A549 (cell line): ENCODE data around the gene KLHL8. TPM values are rescaled to one million over a fixed set of nuclear protein-coding genes. Genes with fewer than 3 reads are reported as not detected.

ENCODE experiments used
- ATAC-seq, 2 experiments: fragments of 200-7000 bp in 1 of 2; fragments of >200 bp in 1 of 2; cut with Nextera tagmentation in 1 of 2; cut with Tn5 transposase in 1 of 2; 3 replicates each; pipeline versions ENCODE4 v1.8.0 to v1.9.1; 2018 to 2020; ENCODE audit warnings: mild to moderate bottlenecking in 1 of 2, moderate library complexity in 1 of 2
- CTCF ChIA-PET: fragments of 300-600 bp; sonication (Branson Sonifier 250); formaldehyde crosslinking; extraction: SDS; loops from one replicate; lab custom pipeline; 2021; ENCODE audit warnings: antibody characterized with exemption, inconsistent platforms; lab: Yijun Ruan, JAX
- POLR2A ChIA-PET: fragments of 350-600 bp; formaldehyde crosslinking; extraction: SDS; loops from one replicate; lab custom pipeline; 2021; ENCODE audit warnings: antibody characterized with exemption, inconsistent platforms; lab: Yijun Ruan, JAX
- DNase-seq, 2 experiments: peaks; one replicate each; pipeline versions ENCODE4 v3.0.0 to v3.0.0-alpha.2; 2011 to 2016; ENCODE audit warnings: low read depth in 1 of 2, low spot score in 1 of 2
- FAIRE-seq: peaks from 2 replicates; lab custom pipeline; 2011; peaks lifted over from hg19 to GRCh38; lab: Jason Lieb, UNC
- H3K27ac ChIP-seq, 2 experiments: fragments of >200 bp; sonication (Bioruptor Twin); formaldehyde crosslinking; 3 replicates each; pipeline ENCODE4 v1.5.1; 2016 to 2017
- H3K4me1 ChIP-seq: fragments of >200 bp; sonication (Bioruptor Twin); formaldehyde crosslinking; 3 replicates; pipeline ENCODE4 v1.6.1; 2016
- H3K4me2 ChIP-seq: fragments of >200 bp; sonication (Bioruptor Twin); formaldehyde crosslinking; 3 replicates; pipeline ENCODE4 v1.6.1; 2016
- H3K4me3 ChIP-seq: fragments of >200 bp; sonication (Bioruptor Twin); formaldehyde crosslinking; 3 replicates; pipeline ENCODE4 v1.5.1; 2016
- H3K9me3 ChIP-seq: fragments of >200 bp; sonication (Bioruptor Twin); formaldehyde crosslinking; 3 replicates; pipeline ENCODE4 v1.6.1; 2016
- BHLHE40 ChIP-seq: IDR thresholded peaks from 2 replicates; pipeline ENCODE4 v1.6.1; 2012; ENCODE audit warnings: low read depth, low read length, inconsistent platforms
- CBX2 ChIP-seq: fragments of 200-600 bp; sonication (generic); IDR thresholded peaks from 2 replicates; pipeline ENCODE4 v1.6.1; 2016; ENCODE audit warnings: low read depth, mild to moderate bottlenecking, borderline replicate concordance
- FOSL2 ChIP-seq, 2 experiments: fragments of 450-650 bp in 1 of 2; fragments of >200 bp in 1 of 2; sonication (Bioruptor Twin) in 1 of 2; formaldehyde crosslinking; IDR thresholded peaks; 2 replicates each; pipeline versions ENCODE4 v1.5.0 to v1.6.1; 2016 to 2020; ENCODE audit warnings: mild to moderate bottlenecking in 1 of 2, moderate library complexity in 1 of 2
- FOXS1 ChIP-seq: fragments of 250-450 bp; sonication (Bioruptor Pico); IDR thresholded peaks from 2 replicates; pipeline ENCODE4 v1.5.0; 2020; ENCODE audit warnings: mild to moderate bottlenecking, moderate library complexity
- GATA3 ChIP-seq: IDR thresholded peaks from 2 replicates; pipeline ENCODE4 v1.6.1; 2012; ENCODE audit warnings: borderline replicate concordance
- HEYL ChIP-seq: fragments of 250-450 bp; sonication (Bioruptor Pico); IDR thresholded peaks from 2 replicates; pipeline ENCODE4 v1.8.0; 2021; ENCODE audit warnings: mild to moderate bottlenecking, moderate library complexity
- HMGXB4 ChIP-seq: fragments of 250-450 bp; sonication (Bioruptor Pico); IDR thresholded peaks from 2 replicates; pipeline ENCODE4 v1.5.0; 2021; ENCODE audit warnings: mild to moderate bottlenecking, moderate library complexity, borderline replicate concordance
- HOXB5 ChIP-seq: fragments of 250-450 bp; sonication (Bioruptor Pico); IDR thresholded peaks from 2 replicates; pipeline ENCODE4 v1.5.0; 2020; ENCODE audit warnings: mild to moderate bottlenecking, moderate library complexity
- JUN ChIP-seq, 2 experiments: fragments of >200 bp; sonication (Bioruptor Twin); formaldehyde crosslinking; IDR thresholded peaks; 2 replicates in 1 of 2; 3 replicates in 1 of 2; pipeline ENCODE4 v1.6.1; 2016 to 2017
- MAFK ChIP-seq: fragments of 450-650 bp; IDR thresholded peaks from 2 replicates; pipeline ENCODE4 v1.6.1; 2014; ENCODE audit not compliant: partially characterized antibody
- MYC ChIP-seq: IDR thresholded peaks from 2 replicates; pipeline ENCODE4 v1.6.1; 2012; ENCODE audit warnings: mild to moderate bottlenecking, inconsistent platforms, low read length, improper control_type of control experiment, borderline replicate concordance
- NR3C1 ChIP-seq: fragments of >200 bp; sonication (Bioruptor Twin); formaldehyde crosslinking; IDR thresholded peaks from 3 replicates; pipeline ENCODE4 v1.6.1; 2017
- PHF8 ChIP-seq: fragments of 200-600 bp; sonication (generic); IDR thresholded peaks from 2 replicates; pipeline ENCODE4 v1.6.1; 2016; ENCODE audit warnings: low read depth, mild to moderate bottlenecking, antibody characterized with exemption, moderate library complexity, borderline replicate concordance
- POLR2A ChIP-seq: IDR thresholded peaks from 2 replicates; pipeline ENCODE4 v1.6.1; 2012; ENCODE audit warnings: mild to moderate bottlenecking, low read length
- POLR2AphosphoS2 ChIP-seq: conservative IDR thresholded peaks from 2 replicates; pipeline ENCODE4 v1.6.1; 2012; ENCODE audit warnings: low read length, improper control_type of control experiment, inconsistent platforms
- RARB ChIP-seq: fragments of 250-450 bp; sonication (Bioruptor Pico); IDR thresholded peaks from 2 replicates; pipeline ENCODE4 v1.8.0; 2021; ENCODE audit warnings: mild to moderate bottlenecking, moderate library complexity
- RCOR1 ChIP-seq: fragments of 150-350 bp; IDR thresholded peaks from 2 replicates; pipeline ENCODE4 v1.6.1; 2014; ENCODE audit warnings: antibody characterized with exemption, low read length, low read depth
- REST ChIP-seq: fragments of 200-600 bp; sonication (generic); IDR thresholded peaks from 2 replicates; pipeline ENCODE4 v1.6.1; 2016; ENCODE audit warnings: antibody characterized with exemption, mild to moderate bottlenecking, moderate library complexity
- SREBF2 ChIP-seq: fragments of 450-650 bp; IDR thresholded peaks from 2 replicates; pipeline ENCODE4 v1.6.1; 2014; ENCODE audit warnings: mild to moderate bottlenecking, moderate library complexity
- TFCP2L1 ChIP-seq: fragments of 250-450 bp; sonication (Bioruptor Pico); IDR thresholded peaks from 2 replicates; pipeline ENCODE4 v1.5.0; 2021; ENCODE audit warnings: mild to moderate bottlenecking
- ZC3H11A ChIP-seq: fragments of 450-650 bp; IDR thresholded peaks from 2 replicates; pipeline ENCODE4 v1.6.1; 2014; ENCODE audit warnings: antibody characterized with exemption, mild to moderate bottlenecking
- ZFP36 ChIP-seq: fragments of 450-650 bp; IDR thresholded peaks from 2 replicates; pipeline ENCODE4 v1.6.1; 2014; ENCODE audit warnings: borderline replicate concordance; ENCODE audit not compliant: partially characterized antibody
- WGBS: methylation state at CpG from one replicate; pipeline ENCODE4 v1.1.6; 2017; ENCODE audit errors: missing lambda C conversion rate; 5-methylcytosine and 5-hydroxymethylcytosine counted together
- polyA plus RNA-seq, 4 experiments: library from polyadenylated mRNA; depleted of rRNA in 3 of 4; stranded (reverse); fragments of >200 nt; fragmentation: RNase III in 1 of 4; extraction: RNeasy Plus Mini Kit Qiagen cat#74134 plus additional on column Dnase treatment in 1 of 4; gene quantifications; 2 replicates in 3 of 4; 3 replicates in 1 of 4; pipeline ENCODE4 v1.2.3, GENCODE V29; 2011 to 2017
- TF ChIP-seq, protein P1 (sequence below): fragments of >200 bp; sonication (Bioruptor Twin); formaldehyde crosslinking; IDR thresholded peaks from 3 replicates; pipeline ENCODE4 v1.6.1; 2016
- TF ChIP-seq, protein P2 (sequence below): fragments of 450-650 bp; IDR thresholded peaks from 2 replicates; pipeline ENCODE4 v1.6.1; 2014; ENCODE audit warnings: antibody characterized with exemption
- TF ChIP-seq, protein P3 (sequence below): fragments of >200 bp; sonication (Bioruptor Twin); formaldehyde crosslinking; IDR thresholded peaks from 2 replicates; pipeline ENCODE4 v1.6.1; 2016

KLHL8 gene
- polyA plus RNA-seq, 2 of the 4 experiments (the other 2 are of a cell fraction) = 9.7 to 11.2 TPM

GRCh38 chr4:87209182-87209581 lies 11.2 kb downstream of the KLHL8 start (continued):
- TF ChIP-seq REST (no peak), HOXB5 (no peak), NR3C1 (no peak), SREBF2 (no peak), FOXS1 (CRISPR knock-in tag) (no peak)
- TF ChIP-seq, protein P1, sequence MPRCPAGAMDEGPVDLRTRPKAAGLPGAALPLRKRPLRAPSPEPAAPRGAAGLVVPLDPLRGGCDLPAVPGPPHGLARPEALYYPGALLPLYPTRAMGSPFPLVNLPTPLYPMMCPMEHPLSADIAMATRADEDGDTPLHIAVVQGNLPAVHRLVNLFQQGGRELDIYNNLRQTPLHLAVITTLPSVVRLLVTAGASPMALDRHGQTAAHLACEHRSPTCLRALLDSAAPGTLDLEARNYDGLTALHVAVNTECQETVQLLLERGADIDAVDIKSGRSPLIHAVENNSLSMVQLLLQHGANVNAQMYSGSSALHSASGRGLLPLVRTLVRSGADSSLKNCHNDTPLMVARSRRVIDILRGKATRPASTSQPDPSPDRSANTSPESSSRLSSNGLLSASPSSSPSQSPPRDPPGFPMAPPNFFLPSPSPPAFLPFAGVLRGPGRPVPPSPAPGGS = no peak

DNA sequence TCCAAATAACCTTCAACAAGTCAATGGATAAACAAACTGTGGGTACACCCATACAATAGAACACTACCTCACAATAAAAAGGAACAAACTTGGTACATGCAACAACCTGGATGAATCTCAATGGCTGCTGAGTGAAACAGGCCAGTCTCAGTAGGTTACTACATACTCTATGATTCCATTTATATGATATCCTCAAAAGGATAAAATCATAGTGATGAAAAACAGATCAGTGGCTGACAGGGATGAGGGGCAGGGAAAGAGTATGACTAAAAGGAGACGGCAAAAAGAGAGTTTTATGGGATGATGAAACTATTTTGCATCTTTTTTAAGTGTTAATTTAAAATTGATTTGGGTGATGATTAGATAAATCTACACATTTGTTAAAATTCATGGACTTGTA lies 15.9 kb downstream of the KLHL8 start:
- ChIA-PET CTCF (no interaction called here), POLR2A (no interaction called here)
- no peak overlapping the region for H3K4me3 ChIP-seq
- no peak for ATAC-seq
- H3K4me2 ChIP-seq = no peak overlapping the region
- H3K4me1 ChIP-seq = no peaks in the 10 kb centered on the region
- no peak for FAIRE-seq
- DNase-seq = no peak
- TF ChIP-seq TFCP2L1 = no peak
- TF ChIP-seq BHLHE40 = no peak
- no peak for TF ChIP-seq FOSL2 (IDR thresholded peaks at IDR 0.05)
- TF ChIP-seq FOSL2 (CRISPR knock-in tag; IDR thresholded peaks at IDR 0.05) = no peak
- TF ChIP-seq HOXB5 = no peak
- TF ChIP-seq ZC3H11A = no peak
- TF ChIP-seq PHF8 = no peak
- TF ChIP-seq HMGXB4 = no peak
- TF ChIP-seq GATA3 = no peak
- no peak for TF ChIP-seq MAFK
- TF ChIP-seq JUN (IDR thresholded peaks at IDR 0.05) = no peak
- no peak for TF ChIP-seq CBX2
- TF ChIP-seq POLR2AphosphoS2 = no peak
- TF ChIP-seq, protein P2, sequence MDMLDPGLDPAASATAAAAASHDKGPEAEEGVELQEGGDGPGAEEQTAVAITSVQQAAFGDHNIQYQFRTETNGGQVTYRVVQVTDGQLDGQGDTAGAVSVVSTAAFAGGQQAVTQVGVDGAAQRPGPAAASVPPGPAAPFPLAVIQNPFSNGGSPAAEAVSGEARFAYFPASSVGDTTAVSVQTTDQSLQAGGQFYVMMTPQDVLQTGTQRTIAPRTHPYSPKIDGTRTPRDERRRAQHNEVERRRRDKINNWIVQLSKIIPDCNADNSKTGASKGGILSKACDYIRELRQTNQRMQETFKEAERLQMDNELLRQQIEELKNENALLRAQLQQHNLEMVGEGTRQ = no peak
- TF ChIP-seq RCOR1 = no peak
- TF ChIP-seq RARB = no peak
- TF ChIP-seq, protein P3, sequence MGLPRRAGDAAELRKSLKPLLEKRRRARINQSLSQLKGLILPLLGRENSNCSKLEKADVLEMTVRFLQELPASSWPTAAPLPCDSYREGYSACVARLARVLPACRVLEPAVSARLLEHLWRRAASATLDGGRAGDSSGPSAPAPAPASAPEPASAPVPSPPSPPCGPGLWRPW = no peak
- no peak for TF ChIP-seq HEYL (CRISPR knock-in tag)
- TF ChIP-seq MYC = no peak
- TF ChIP-seq ZFP36 = no peak
- TF ChIP-seq POLR2A = no peak
- no peak overlapping the region for H3K27ac ChIP-seq
- 95% methylated on average over 1 of the region's 1 CpG for WGBS
- no peaks in the 10 kb centered on the region for H3K9me3 ChIP-seq
